HUES48 (cell line): ENCODE results near the gene KYNU.

ENCODE experiments used
- H3K27ac ChIP-seq: one replicate; pipeline ENCODE4 v1.7.0; 2013; ENCODE audit warnings: low read depth, low read length, inconsistent platforms
- H3K27me3 ChIP-seq: 2 replicates; pipeline ENCODE4 v1.6.1; 2013; ENCODE audit warnings: mild to moderate bottlenecking, low read length; ENCODE audit not compliant: control insufficient read depth, insufficient read depth
- H3K36me3 ChIP-seq: 2 replicates; pipeline ENCODE4 v1.6.1; 2013; ENCODE audit warnings: low read length; ENCODE audit not compliant: control insufficient read depth, insufficient read depth
- H3K4me1 ChIP-seq: 2 replicates; pipeline ENCODE4 v1.6.1; 2013; ENCODE audit warnings: mild to moderate bottlenecking, low read length; ENCODE audit not compliant: control insufficient read depth, insufficient read depth
- H3K4me3 ChIP-seq: 2 replicates; pipeline ENCODE4 v1.5.1; 2013; ENCODE audit warnings: mild to moderate bottlenecking, low read depth, low read length
- H3K9ac ChIP-seq: 2 replicates; pipeline ENCODE4 v1.6.1; 2013; ENCODE audit warnings: mild to moderate bottlenecking, low read depth, low read length, moderate library complexity
- H3K9me3 ChIP-seq: 2 replicates; pipeline ENCODE4 v1.6.1; 2013; ENCODE audit warnings: low read length; ENCODE audit not compliant: control insufficient read depth, insufficient read depth

The KYNU gene

DNA sequence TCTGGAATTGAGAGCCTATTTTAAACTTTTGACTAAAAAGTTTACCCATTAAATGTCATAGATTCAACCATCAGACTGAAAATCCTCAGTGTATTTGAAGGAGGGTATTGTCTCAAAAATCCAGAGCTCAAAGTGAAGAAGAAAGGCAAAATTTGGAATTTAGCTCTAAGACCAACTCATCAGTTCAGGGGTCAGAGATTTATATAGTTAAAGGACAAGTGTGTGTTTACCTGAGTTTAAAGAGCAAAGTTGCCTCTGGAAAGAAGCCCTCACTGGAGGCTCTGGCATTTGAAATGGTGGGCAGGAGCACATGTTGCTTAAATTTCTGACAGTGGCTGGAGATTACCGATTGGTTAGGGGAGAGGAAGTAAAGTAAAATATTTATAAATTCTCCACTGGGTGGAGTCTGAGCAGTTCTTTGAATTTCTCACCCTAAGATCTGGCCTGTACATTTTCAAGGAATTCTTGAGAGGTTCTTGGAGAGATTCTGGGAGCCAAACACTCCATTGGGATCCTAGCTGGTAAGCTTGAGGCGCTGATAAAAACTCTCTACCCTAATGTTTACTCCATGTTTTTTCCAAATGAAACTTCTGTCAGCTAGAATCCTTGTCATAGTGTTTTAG, at the start of gene KYNU:
TSS of gene KYNU (plus strand) at position 449 of the 623 bp plus-strand sequence. CDS start 7,704 bp downstream, outside the sequence.
- Histone ChIP-seq H3K9me3 (no peaks in the 10 kb centered on the region), H3K36me3 (no peaks in the 10 kb centered on the region), H3K4me1 (no peaks in the 10 kb centered on the region; the same call in 1 of the 2 replicates), H3K27me3 (no peaks in the 10 kb centered on the region), H3K9ac (no peak within 1 kb of the TSS), H3K4me3 (no peak within 1 kb of the TSS), H3K27ac (no peak within 1 kb of the TSS)

DNA sequence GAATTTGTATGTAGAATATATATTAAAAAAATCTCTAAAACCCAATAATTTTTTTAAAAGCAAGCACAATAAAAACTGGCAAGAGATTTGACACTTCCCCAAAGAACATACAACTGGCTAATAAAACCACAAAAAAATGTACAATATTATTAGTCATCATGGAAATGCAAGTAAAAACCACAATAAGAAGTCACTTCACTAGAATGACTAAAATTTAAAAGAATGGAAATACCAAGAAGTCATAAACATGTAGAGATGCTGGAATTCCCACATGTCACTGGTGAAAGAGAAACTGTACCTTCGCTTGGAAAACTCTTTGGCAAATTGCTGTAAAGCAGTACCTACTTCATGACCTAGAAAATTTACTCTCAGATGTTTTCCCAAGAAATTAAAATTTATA, 43.4 kb upstream of the KYNU start:
- Histone ChIP-seq H3K9ac (no peak overlapping the region), H3K4me1 (peaks cover 10% of the 10 kb centered on the region), H3K4me3 (no peak overlapping the region), H3K36me3 (no peaks in the 10 kb centered on the region), H3K27me3 (no peaks in the 10 kb centered on the region), H3K27ac (no peak overlapping the region), H3K9me3 (no peaks in the 10 kb centered on the region)

DNA sequence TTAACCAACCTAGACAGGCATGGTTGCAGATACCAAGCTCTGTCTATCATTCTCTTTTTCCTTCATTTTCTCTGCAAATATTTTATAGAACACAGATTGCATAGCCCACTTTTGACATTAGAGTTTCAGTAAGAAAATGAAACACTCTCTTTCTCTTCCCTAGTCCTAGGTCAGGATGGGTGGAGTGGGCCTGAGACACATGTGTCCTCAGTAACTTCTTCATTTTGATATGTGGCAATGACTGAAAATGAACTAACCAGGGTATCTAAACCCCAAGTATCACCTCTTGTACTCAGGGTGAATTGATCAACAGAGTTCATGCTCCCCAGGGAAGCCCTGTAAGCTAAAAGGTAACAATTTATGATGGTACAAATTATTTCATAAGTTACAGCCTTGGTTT, 37.0 kb upstream of the KYNU start:
- no peaks in the 10 kb centered on the region for H3K27me3 ChIP-seq

DNA sequence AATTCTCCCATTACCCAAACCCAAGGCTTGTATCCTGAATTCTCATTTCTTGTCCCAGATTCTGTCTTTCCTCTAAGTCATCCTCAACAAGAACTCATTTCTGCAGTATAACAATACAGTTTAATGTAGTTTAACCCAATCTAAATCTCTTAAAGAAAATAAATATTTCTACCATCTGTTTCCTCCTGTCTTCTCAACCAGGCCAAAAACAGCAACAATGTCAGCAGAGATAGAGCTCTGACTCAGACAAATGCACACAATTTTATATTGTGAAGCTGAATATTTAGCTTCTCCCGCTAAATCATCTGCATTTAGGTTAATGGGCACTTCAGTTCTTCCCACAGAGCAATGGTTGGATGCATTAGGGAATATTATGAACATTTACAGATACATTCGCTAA, 35.7 kb upstream of the KYNU start:
- Histone ChIP-seq H3K9ac (no peak overlapping the region), H3K4me3 (no peak overlapping the region), H3K27me3 (no peaks in the 10 kb centered on the region), H3K36me3 (no peaks in the 10 kb centered on the region), H3K4me1 (0 out of 2 replicates have a peak, but pooled peaks cover 10% of the 10 kb centered on the region), H3K27ac (no peak overlapping the region), H3K9me3 (no peaks in the 10 kb centered on the region)

More for the DNA sequence above, 37.0 kb upstream of the KYNU start:
- H3K4me1 ChIP-seq: peaks cover 15% of the 10 kb centered on the region
- H3K9ac ChIP-seq: no peak overlapping the region
- H3K9me3 ChIP-seq: no peaks in the 10 kb centered on the region
- no peak overlapping the region for H3K4me3 ChIP-seq
- no peak overlapping the region for H3K27ac ChIP-seq
- H3K36me3 ChIP-seq: no peaks in the 10 kb centered on the region

DNA sequence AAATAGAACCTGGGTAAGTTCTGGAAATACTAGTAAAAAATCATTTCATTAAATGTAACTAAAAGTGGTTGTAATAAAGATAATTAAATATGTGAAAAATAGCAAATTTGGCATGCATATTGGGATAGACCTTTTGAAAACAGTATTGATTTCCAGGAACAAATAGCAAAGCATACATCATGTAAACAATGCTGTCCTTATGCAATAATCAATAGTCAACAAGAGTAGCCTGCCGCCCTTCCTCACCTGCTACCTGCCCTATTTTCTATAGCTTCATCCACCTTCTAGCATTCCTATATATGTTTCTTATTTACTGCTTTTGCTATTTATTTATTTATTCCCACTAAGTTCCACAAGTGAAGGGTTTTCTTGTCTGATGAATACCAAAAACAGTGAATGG, 35.1 kb upstream of the KYNU start:
- Histone ChIP-seq H3K4me1 (0 out of 2 replicates have a peak, but pooled peaks cover 10% of the 10 kb centered on the region), H3K9ac (no peak overlapping the region), H3K36me3 (no peaks in the 10 kb centered on the region), H3K27ac (no peak overlapping the region), H3K27me3 (no peaks in the 10 kb centered on the region), H3K4me3 (no peak overlapping the region), H3K9me3 (no peaks in the 10 kb centered on the region)

DNA sequence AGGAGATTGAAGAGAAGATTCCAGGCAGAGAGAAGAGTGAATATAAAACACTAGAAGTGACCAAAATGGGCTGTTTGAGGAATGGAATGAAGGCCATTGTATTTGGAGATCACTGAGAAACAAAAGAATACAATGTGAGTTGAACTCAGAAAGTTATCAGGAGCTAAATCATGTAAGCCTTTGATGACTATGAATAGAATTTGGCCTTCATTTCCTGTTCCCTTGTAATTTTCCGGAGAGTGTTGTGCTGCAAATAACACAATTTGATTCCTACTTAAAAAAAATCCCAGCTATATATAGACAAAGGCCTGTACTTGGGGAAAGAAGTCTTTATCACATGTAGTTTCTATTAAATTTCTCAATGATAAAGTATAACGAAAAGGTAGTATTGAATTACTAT, 33.7 kb upstream of the KYNU start:
- Histone ChIP-seq H3K27ac (no peak overlapping the region), H3K9me3 (no peaks in the 10 kb centered on the region), H3K27me3 (no peaks in the 10 kb centered on the region), H3K4me1 (0 out of 2 replicates have a peak, but pooled peaks cover 8% of the 10 kb centered on the region), H3K36me3 (no peaks in the 10 kb centered on the region), H3K4me3 (no peak overlapping the region), H3K9ac (no peak overlapping the region)

DNA sequence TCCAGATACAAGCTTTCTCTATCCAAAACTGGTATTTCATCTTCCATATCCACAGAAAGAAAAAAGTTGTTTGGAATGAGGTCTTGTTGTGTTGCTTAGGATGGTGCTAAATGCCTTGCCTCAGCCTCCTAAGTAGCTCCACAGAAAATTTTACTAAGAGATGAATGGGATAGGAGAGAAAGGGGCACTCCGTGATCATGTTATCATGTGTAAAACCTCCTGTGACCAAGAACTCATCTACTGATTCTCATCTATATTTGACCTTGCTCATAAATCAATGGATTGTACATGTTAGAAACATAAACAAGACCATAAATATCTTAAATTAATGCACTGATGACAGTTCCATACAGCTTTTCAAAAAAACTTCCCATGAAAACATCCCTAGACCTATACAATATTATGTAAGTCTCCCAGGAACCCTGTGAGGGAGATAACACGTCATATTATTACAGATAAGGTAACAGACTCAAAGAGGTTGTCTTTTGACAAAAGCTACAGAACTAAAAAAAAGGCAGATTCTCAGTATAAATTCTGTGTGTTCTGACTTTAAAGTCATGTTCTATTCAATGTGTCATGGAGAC, 29.3 kb upstream of the KYNU start:
- H3K4me1 ChIP-seq: 0 out of 2 replicates have a peak, but pooled peaks cover 6% of the 10 kb centered on the region
- H3K9me3 ChIP-seq: no peaks in the 10 kb centered on the region
- H3K4me3 ChIP-seq: no peak overlapping the region
- H3K27me3 ChIP-seq: no peaks in the 10 kb centered on the region
- no peak overlapping the region for H3K9ac ChIP-seq
- no peaks in the 10 kb centered on the region for H3K36me3 ChIP-seq
- H3K27ac ChIP-seq: no peak overlapping the region

DNA sequence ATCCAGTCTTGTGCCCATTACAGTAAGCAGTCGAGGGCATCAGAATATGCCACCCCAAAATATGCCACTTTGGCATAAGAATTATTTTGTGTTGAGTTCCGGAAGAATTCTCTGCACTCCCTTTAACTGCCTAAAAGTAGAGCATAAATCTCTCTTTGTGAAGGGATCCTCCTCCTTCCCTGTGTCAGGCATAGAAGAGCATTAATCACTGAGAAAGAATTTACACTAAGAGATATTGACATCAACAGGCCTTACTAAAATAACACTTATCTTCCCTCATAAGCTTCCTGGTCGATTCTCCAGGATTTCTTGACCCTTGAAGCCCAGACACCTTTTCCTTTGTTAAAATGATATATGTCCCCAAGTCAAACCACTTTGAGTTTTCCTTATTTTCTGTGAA, 27.6 kb upstream of the KYNU start:
- Histone ChIP-seq H3K4me1 (no peaks in the 10 kb centered on the region), H3K9me3 (no peaks in the 10 kb centered on the region), H3K27me3 (no peaks in the 10 kb centered on the region), H3K9ac (no peak overlapping the region), H3K36me3 (no peaks in the 10 kb centered on the region), H3K27ac (no peak overlapping the region), H3K4me3 (no peak overlapping the region)

DNA sequence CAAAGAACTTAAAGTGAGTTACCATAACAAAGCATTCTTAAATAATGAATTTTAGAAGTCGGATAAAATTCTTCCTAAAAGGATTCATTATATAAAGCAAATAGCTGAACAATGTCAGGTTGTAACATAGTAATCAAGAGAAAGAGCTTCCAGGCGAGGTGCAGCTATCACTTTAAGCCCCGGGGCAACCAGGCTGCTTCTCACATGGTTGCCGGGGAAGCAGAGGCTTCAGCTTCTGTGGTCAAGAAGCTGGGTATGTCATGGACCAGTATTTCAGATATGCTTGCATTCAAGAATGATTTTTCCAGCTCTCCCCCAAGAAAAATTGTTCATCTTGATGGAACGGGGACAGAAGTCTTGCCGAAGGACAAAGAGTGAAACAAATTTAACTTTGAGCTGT, 23.6 kb upstream of the KYNU start:
- no peaks in the 10 kb centered on the region for H3K27me3 ChIP-seq
- no peaks in the 10 kb centered on the region for H3K36me3 ChIP-seq
- H3K27ac ChIP-seq: no peak overlapping the region
- no peak overlapping the region for H3K9ac ChIP-seq
- H3K9me3 ChIP-seq: no peaks in the 10 kb centered on the region
- no peak overlapping the region for H3K4me3 ChIP-seq
- no peaks in the 10 kb centered on the region for H3K4me1 ChIP-seq

DNA sequence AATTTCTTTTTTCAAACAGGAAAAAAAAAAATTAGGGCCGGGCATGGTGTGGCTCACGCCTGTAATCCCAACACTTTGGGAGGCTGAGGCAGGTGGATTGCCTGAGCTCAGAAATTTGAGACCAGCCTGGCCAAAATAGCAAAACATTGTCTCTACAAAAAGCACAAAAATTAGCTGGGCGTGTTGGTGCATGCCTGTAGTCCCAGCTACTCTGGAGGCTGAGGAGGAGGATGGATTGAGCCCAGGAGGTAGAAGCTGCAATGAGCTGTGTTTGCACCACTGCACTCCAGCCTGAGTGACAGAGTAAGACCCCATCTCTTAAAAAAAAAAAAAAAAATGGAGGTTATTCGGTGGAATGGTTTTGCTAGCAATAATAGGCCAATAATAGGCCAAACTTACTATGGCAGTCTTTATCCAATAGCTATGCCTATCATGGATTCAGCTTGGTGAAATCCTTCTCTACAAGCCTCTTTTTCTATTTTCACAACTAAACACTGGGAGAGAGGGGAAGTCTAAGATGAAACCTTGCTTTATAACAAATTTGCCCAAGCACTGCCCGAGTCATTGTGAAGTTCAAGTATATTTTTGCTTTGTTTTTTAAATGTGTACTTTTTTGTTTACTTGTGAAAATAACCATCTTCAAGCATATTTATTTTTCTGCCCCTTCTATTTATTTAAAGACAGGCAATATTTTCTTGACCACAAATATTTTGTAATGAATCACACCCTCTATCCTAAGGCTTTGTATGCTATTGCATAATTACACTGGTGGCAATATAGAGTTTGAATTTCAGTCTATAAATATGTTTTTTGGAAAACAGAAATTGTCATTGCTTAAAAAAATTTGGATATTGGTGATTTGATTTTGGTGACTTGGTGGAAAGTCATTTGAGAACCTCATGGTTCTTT, 20.0 kb upstream of the KYNU start:
- no peaks in the 10 kb centered on the region for H3K4me1 ChIP-seq
- H3K9ac ChIP-seq: no peak overlapping the region
- no peaks in the 10 kb centered on the region for H3K9me3 ChIP-seq
- no peaks in the 10 kb centered on the region for H3K27me3 ChIP-seq
- no peaks in the 10 kb centered on the region for H3K36me3 ChIP-seq
- no peak overlapping the region for H3K27ac ChIP-seq
- H3K4me3 ChIP-seq: no peak overlapping the region

DNA sequence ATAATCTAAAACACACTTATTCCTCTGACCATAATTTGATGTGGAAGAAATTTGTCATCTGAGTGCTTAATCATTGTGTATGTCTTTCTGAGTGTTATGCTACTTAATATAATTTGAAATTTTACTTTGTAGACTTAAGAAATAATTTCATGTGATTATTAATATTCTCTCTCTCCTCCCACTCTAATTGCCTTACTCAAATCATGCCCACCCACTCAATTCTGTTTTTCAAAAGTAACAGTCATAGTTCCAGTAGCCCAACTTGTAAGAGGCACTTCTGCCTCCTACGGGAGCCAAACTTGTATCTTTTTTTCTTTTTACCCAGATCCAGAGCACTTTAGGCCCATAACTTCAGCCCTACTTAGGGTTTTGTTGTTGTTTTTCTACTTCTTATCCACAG, 18.5 kb upstream of the KYNU start:
- Histone ChIP-seq H3K4me1 (no peaks in the 10 kb centered on the region), H3K4me3 (no peak overlapping the region), H3K27me3 (no peaks in the 10 kb centered on the region), H3K27ac (no peak overlapping the region), H3K9me3 (no peaks in the 10 kb centered on the region), H3K9ac (no peak overlapping the region), H3K36me3 (no peaks in the 10 kb centered on the region)
